ENCODE measurements around the gene LHFPL3. TPM values are rescaled to one million over a fixed set of nuclear protein-coding genes. Genes with fewer than 3 reads are reported as not detected.

LHFPL3 gene
- total RNA-seq, 1 donor from 2014 or later = not detected

GRCh38 chr7:104652434-104652833, 324.0 kb downstream of the LHFPL3 start:
- no peak for FAIRE-seq
- H3K36me3 ChIP-seq (ENCODE audit: control insufficient read depth, insufficient read depth, low read length) = no peaks in the 10 kb centered on the region
- H3K27me3 ChIP-seq (ENCODE audit: control insufficient read depth, insufficient read depth, low read length) = no peaks in the 10 kb centered on the region
- TF ChIP-seq CTCF (IDR thresholded peaks at IDR 0.05; ENCODE audit: insufficient read depth, low read length, severe bottlenecking) = no peak
- H3K4me3 ChIP-seq (ENCODE audit: low read depth, low read length) = no peak overlapping the region
- no peak for DNase-seq (ENCODE audit: low read depth)

DNA sequence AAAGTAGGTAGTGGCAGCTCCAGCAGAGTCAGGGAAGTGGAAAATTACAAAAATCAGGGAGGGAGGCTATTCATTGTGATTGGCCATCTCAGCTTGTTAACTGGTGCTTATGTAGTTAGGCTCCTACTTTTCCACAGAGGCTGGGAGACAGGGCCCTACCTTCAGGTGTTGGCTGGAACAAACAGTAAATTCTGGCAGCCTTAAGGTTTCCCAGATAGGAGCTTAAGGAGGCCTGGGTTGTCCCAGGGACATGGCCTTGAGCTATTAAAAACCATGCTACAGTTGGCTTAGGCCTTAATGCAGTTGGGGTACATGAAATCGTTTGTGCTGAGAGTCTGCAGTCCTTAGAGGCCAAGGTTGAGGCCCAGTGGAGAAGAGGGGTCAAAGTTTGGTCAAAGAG, 324.5 kb downstream of the LHFPL3 start:
- H3K27me3 ChIP-seq (ENCODE audit: control insufficient read depth, insufficient read depth, low read length) = no peaks in the 10 kb centered on the region
- FAIRE-seq (peak; percentile 52), DNase-seq (ENCODE audit: low read depth) (no peak)
- H3K4me3 ChIP-seq (ENCODE audit: low read depth, low read length) = no peak overlapping the region
- no peaks in the 10 kb centered on the region for H3K36me3 ChIP-seq (ENCODE audit: control insufficient read depth, insufficient read depth, low read length)
- TF ChIP-seq CTCF (IDR thresholded peaks at IDR 0.05; ENCODE audit: insufficient read depth, low read length, severe bottlenecking) = no peak

GRCh38 chr7:104653825-104654401, 325.5 kb downstream of the LHFPL3 start:
- no peak for FAIRE-seq
- Histone ChIP-seq H3K36me3 (ENCODE audit: control insufficient read depth, insufficient read depth, low read length) (no peaks in the 10 kb centered on the region), H3K27me3 (ENCODE audit: control insufficient read depth, insufficient read depth, low read length) (no peaks in the 10 kb centered on the region), H3K4me3 (ENCODE audit: low read depth, low read length) (no peak overlapping the region)
- no peak for DNase-seq (ENCODE audit: low read depth)
- no peak for TF ChIP-seq CTCF (IDR thresholded peaks at IDR 0.05; ENCODE audit: insufficient read depth, low read length, severe bottlenecking)

GRCh38 chr7:104655592-104655991, 327.2 kb downstream of the LHFPL3 start:
- Histone ChIP-seq H3K27me3 (ENCODE audit: control insufficient read depth, insufficient read depth, low read length) (no peaks in the 10 kb centered on the region), H3K4me3 (ENCODE audit: low read depth, low read length) (no peak overlapping the region), H3K36me3 (ENCODE audit: control insufficient read depth, insufficient read depth, low read length) (no peaks in the 10 kb centered on the region)
- no peak for FAIRE-seq
- no peak for TF ChIP-seq CTCF (IDR thresholded peaks at IDR 0.05; ENCODE audit: insufficient read depth, low read length, severe bottlenecking)
- no peak for DNase-seq (ENCODE audit: low read depth)

DNA sequence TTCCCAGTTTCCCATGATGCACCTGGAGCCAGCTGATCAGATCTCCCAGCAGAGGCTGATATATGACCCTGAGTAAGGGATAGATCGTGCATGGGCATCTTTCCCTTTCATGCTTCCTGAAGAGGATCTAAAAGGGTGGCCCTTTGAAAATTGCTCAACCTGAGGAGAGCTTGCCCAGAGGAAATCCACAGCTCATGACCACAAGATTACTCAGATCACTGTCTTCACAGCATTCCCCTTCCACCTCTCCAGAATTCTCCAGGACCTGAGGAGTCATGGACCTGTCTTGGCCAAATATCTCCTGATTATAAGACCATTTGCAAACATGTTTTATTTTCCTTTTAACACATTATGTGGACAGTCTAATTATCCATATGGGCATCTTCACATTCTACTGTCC, 328.1 kb downstream of the LHFPL3 start:
- Histone ChIP-seq H3K4me3 (ENCODE audit: low read depth, low read length) (no peak overlapping the region), H3K27me3 (ENCODE audit: control insufficient read depth, insufficient read depth, low read length) (no peaks in the 10 kb centered on the region), H3K36me3 (ENCODE audit: control insufficient read depth, insufficient read depth, low read length) (no peaks in the 10 kb centered on the region)
- FAIRE-seq = no peak
- TF ChIP-seq CTCF (IDR thresholded peaks at IDR 0.05; ENCODE audit: insufficient read depth, low read length, severe bottlenecking) = no peak
- DNase-seq (ENCODE audit: low read depth) = peak; percentile 7

DNA sequence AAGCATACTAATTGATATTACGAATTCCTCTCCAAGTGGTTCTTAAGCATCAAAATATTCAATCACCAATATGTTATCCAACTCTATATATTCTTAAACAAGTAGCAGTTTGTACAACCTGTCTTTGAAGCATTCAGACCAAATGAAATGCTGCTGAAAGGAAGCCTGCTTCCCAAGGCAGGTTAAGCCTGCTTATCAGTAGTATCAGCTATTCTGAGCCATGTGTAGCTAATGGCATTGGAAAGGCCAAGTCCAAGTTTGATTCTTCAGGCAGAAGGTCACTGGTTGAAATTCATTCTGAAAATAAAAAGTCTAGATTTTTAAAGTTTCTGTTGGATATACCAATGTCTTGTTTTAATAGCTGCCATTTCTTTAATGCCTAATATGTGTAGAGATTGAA, 328.7 kb downstream of the LHFPL3 start:
- FAIRE-seq (no peak), DNase-seq (ENCODE audit: low read depth) (no peak)
- no peaks in the 10 kb centered on the region for H3K36me3 ChIP-seq (ENCODE audit: control insufficient read depth, insufficient read depth, low read length)
- H3K4me3 ChIP-seq (ENCODE audit: low read depth, low read length) = no peak overlapping the region
- no peak for TF ChIP-seq CTCF (IDR thresholded peaks at IDR 0.05; ENCODE audit: insufficient read depth, low read length, severe bottlenecking)
- no peaks in the 10 kb centered on the region for H3K27me3 ChIP-seq (ENCODE audit: control insufficient read depth, insufficient read depth, low read length)

Data from bronchial epithelial cell (primary cell).